Rectal smooth muscle tissue (tissue), 1 donor: Measurements from ENCODE around the gene ZSWIM5.
"Not testable (repeated sequence)": the region's sequence is repeated elsewhere in the genome, so short reads cannot be mapped to it uniquely, and the experiment has no call there.

ENCODE experiments used
- H3K27ac ChIP-seq: one replicate; pipeline ENCODE4 v1.7.0; 2013; ENCODE audit warnings: low read depth, low read length, inconsistent platforms
- H3K27me3 ChIP-seq: one replicate; pipeline ENCODE4 v1.7.0; 2013; ENCODE audit warnings: low read length; ENCODE audit not compliant: control insufficient read depth, insufficient read depth
- H3K36me3 ChIP-seq: one replicate; pipeline ENCODE4 v1.7.0; 2013; ENCODE audit warnings: low read length; ENCODE audit not compliant: control insufficient read depth, insufficient read depth
- H3K4me1 ChIP-seq: one replicate; pipeline ENCODE4 v1.7.0; 2013; ENCODE audit warnings: low read length; ENCODE audit not compliant: control insufficient read depth, insufficient read depth
- H3K4me3 ChIP-seq: one replicate; pipeline ENCODE4 v1.7.0; 2013; ENCODE audit warnings: low read length
- H3K9ac ChIP-seq: one replicate; pipeline ENCODE4 v1.7.0; 2013; ENCODE audit warnings: low read length

The ZSWIM5 gene

DNA sequence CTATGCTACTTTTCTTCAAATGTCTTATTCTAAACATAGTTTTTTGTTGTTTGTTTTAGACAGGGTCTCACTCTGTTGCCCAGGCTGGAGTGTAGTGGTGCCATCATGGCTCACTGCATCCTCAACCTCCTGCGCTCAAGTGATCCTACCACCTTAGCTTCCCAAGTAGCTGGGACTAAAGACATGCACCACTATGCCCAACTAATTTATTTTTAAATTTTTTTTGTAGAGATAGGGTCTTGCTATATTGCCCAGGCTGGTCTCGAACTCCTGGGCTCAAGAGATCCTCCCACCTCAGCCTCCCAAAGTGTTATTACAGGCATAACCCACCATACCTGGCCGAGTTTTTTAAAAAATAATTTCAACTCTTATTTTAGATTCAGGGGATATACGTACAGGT lies 143.9 kb downstream of the ZSWIM5 start:
- not testable (repeated sequence) for H3K27me3 ChIP-seq, H3K27ac ChIP-seq, H3K4me1 ChIP-seq, H3K36me3 ChIP-seq, H3K4me3 ChIP-seq, H3K9ac ChIP-seq

DNA sequence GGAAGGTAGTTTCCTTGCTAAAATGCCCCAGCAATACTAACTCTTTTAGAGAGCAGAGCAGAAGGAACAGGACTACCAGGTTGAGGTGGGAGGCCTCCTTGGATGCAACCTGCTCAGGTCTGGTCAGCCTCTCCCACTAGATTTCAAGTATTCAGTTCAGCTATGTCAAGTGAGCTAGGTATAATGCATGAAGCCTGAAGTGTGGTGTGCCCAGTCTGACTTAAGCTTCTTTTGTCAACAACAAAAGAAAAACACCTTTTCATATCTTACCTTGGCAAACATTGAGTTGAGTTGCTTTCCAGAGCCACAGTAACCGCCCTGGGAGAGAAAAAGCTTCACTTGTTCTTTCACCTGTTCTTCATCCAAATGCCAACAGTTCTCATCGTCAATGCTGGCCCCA lies 146.6 kb downstream of the ZSWIM5 start:
- H3K9ac ChIP-seq: no peak overlapping the region
- no peaks in the 10 kb centered on the region for H3K27me3 ChIP-seq
- no peaks in the 10 kb centered on the region for H3K4me1 ChIP-seq
- no peak overlapping the region for H3K4me3 ChIP-seq
- H3K36me3 ChIP-seq: no peaks in the 10 kb centered on the region
- no peak overlapping the region for H3K27ac ChIP-seq

DNA sequence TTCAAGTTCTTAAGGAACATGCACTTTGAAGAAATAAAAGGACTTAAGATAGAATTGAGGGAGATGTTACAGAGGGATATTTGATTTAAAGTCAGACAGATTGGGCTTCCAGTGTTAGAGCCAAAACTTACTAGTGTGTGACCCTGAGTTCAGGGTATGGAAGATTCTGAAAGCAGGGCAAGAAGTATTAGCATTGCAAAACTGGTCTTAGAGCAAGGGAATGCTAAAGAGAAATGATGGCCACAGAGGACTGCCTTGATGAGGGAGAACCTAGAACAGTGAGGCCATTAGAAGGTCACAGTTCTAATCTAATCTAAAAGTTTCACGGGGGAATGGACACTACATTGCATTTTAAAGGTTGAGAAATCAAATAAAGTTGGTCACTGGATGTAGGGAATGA lies 148.9 kb downstream of the ZSWIM5 start:
- no peaks in the 10 kb centered on the region for H3K36me3 ChIP-seq
- H3K4me3 ChIP-seq: no peak overlapping the region
- no peak overlapping the region for H3K9ac ChIP-seq
- no peak overlapping the region for H3K27ac ChIP-seq
- H3K27me3 ChIP-seq: no peaks in the 10 kb centered on the region
- H3K4me1 ChIP-seq: no peaks in the 10 kb centered on the region

DNA sequence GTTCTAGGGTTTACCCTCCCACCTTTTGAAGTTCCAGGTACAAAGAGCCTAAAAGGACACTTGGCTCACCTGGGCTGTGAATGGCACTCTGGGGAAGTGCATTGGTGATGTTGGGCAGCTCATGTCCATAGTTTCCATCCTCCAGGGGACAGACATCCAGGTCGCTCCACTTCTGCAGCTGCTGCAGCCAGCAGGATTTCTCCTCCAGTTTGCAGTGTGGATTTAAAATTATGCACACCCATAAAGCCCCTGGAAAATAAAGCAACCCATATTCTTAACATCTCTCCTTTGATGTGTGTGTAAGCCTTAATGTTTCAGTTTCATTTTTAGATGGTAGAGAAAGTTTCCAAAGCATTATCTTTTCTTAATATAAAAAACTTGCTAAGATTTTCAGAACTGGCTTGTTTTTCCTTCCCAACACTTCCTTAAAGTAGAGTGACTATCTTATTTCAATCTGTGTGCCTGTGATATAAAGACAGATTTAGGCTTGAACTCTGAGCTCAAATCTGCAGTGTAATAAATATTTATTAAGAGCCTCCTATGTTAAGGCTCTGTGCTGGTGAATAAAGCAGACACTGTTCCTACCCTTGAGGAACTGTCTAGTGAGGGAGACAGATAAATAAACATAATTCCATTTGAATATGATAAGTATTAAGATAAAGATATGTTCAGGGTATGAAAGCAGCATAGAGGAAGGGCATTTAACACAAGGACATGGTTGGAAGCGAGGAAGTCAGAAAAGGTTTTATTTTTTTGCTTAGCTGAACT lies 155.2 kb downstream of the ZSWIM5 start:
- Histone ChIP-seq H3K4me3 (no peak overlapping the region), H3K36me3 (no peaks in the 10 kb centered on the region), H3K4me1 (no peaks in the 10 kb centered on the region), H3K27ac (no peak overlapping the region), H3K27me3 (no peaks in the 10 kb centered on the region), H3K9ac (no peak overlapping the region)

DNA sequence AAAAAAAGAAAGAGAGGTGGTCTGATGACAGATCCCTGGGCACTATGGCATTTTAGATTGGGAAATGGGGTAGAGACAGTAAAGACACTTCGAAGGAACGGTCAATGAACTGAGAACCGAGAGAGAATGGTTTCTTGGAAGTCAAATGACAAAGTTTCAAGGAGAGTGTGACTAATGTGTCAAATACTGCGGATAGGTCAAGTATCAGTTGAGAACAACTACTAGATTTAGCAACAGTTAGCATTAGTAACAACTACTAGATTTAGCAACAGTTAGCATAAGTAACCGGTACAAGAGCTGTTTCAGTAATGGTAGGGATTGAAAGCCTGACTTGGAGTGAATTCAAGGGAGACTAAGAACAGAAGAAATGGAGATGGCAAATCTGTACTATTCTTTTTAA lies 159.4 kb downstream of the ZSWIM5 start:
- Histone ChIP-seq H3K27ac (no peak overlapping the region), H3K27me3 (no peaks in the 10 kb centered on the region), H3K9ac (no peak overlapping the region), H3K36me3 (no peaks in the 10 kb centered on the region), H3K4me3 (no peak overlapping the region), H3K4me1 (no peaks in the 10 kb centered on the region)

DNA sequence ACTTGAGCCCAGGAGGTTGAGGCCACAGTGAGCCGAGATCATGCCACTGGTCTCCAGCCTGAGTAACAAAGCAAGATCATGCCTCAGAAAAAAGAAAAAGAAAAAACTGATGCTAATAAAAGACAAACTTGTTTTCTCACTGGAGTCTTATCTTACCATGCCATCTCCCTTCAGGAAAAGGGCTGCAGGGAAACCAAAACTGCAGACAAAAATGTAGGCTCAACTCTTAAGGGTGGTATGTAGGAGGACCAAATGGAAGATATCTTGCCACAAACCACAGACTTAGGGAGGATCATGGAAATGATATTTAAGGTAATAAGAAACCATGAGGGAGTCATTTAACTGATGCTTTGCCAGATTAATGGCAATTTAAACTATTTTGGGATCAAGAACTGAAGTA lies 161.5 kb downstream of the ZSWIM5 start:
- H3K4me3 ChIP-seq: no peak overlapping the region
- no peak overlapping the region for H3K27ac ChIP-seq
- no peaks in the 10 kb centered on the region for H3K36me3 ChIP-seq
- no peaks in the 10 kb centered on the region for H3K4me1 ChIP-seq
- no peak overlapping the region for H3K9ac ChIP-seq
- H3K27me3 ChIP-seq: no peaks in the 10 kb centered on the region

DNA sequence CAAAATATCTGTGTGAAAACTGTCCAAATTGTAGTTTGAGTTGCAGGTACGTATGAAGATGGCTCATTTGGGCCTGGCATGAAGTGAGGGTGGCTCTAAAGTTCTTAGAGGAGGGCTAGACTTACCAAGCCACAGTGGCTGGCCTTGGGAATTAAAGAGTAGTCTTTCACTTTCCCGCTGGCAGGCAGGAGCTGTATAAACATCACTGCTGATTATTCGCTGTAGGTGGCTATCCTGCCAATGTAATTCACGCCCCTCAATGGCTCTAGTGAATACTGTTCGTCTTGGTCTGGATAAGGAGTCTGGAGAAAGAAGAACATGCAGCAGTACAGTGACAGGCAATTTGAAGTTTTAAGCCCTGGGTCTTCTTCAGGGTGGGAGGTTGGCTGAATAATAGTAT lies 163.3 kb downstream of the ZSWIM5 start:
- H3K4me1 ChIP-seq: no peaks in the 10 kb centered on the region
- no peak overlapping the region for H3K4me3 ChIP-seq
- no peaks in the 10 kb centered on the region for H3K27me3 ChIP-seq
- no peak overlapping the region for H3K9ac ChIP-seq
- H3K36me3 ChIP-seq: no peaks in the 10 kb centered on the region
- no peak overlapping the region for H3K27ac ChIP-seq

DNA sequence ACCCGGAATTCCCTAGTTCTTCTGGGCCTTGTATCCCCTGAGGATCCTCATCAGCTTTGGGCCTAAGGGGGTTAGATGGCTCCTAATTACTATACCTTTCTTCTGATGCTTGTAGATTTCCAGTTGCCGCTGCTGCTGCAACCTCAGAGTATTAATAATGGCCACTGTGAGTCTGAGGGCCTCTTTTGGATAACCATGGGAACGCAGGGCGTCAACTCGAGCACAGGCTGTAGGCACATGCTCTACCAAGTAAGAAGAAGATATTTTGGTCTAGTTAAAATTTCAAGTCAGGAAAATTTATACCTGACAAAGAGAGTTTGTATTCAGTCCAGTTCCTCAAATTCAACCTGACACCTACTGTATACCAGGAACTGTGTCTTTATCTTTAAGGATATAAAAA lies 166.1 kb downstream of the ZSWIM5 start:
- Histone ChIP-seq H3K27ac (no peak overlapping the region), H3K27me3 (no peaks in the 10 kb centered on the region), H3K4me1 (no peaks in the 10 kb centered on the region), H3K4me3 (no peak overlapping the region), H3K36me3 (peaks cover 2% of the 10 kb centered on the region), H3K9ac (no peak overlapping the region)

DNA sequence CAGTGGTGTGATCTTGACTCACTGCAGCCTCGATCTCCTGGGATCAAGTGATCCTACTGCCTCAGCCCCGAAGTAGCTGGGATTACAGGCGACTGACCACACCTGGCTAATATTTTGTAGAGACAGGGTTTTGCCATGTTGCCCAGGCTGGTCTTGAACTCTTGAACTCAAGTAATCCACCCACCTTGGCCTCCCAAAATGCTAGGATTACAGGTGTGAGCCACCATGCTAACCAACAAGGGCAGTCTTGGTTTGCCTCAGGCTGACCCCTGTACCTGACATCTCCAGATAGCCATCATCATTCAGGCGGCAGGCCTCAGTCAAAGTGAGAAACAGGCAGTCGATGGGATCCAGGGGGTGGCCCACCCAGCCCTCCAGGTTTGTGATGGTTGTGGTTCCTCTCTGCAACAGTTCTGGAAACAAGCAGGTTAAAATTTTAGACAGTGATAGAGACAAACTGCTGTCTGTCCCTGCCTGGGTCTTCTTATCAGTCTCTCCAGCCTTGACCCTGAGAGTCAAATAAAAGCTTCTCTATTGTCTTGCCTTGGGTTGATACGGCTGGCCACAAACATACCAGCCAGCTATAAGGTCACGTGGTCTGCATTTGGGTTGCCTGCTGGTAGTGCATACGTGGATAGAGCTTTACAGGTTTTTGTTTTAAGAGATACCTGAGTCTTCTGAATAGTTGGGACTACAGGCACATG lies 167.6 kb downstream of the ZSWIM5 start:
- H3K9ac ChIP-seq: no peak overlapping the region
- no peak overlapping the region for H3K27ac ChIP-seq
- H3K4me1 ChIP-seq: no peaks in the 10 kb centered on the region
- H3K27me3 ChIP-seq: no peaks in the 10 kb centered on the region
- H3K36me3 ChIP-seq: peaks cover 4% of the 10 kb centered on the region
- no peak overlapping the region for H3K4me3 ChIP-seq

DNA sequence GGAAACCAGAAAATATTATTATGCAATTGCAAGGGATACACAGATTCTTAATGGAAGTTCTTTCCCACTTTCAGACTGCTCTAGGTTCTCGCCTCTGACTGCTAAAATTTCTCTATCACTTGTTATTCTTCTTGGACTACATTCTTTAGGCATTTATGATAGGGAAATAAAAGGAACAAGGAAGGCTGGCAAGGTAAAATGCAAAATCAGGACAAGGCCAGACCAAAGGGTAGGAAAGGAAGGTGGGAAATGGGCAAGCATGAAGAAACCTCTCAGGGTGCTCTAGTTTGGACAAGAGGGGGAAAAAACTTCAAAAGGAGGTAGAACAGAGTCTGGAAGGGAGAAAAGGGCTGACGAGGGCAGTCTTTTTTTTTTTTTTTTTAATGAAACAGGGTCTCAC lies 168.2 kb downstream of the ZSWIM5 start:
- Histone ChIP-seq H3K9ac (no peak overlapping the region), H3K4me1 (no peaks in the 10 kb centered on the region), H3K4me3 (no peak overlapping the region), H3K27me3 (no peaks in the 10 kb centered on the region), H3K27ac (no peak overlapping the region), H3K36me3 (peaks cover 4% of the 10 kb centered on the region)

DNA sequence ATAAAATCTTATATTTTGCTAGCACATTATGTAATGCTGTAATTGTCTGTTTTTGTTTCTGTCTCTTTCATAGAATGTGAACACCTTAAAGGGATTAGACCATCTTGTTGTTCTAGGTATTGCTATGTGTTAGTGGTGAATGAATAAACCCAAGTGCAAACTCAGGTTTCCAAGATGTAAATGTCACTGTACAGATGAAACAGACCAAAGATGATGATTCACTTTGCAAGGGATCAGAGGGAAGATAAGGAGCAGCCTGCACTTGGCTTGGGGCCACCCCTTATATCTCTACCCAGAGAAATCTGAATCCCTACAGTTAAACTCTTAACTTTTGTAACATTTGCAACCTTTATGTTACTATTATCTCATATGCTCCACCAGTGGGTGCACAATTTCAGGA lies 168.9 kb downstream of the ZSWIM5 start:
- H3K27ac ChIP-seq: no peak overlapping the region
- H3K27me3 ChIP-seq: no peaks in the 10 kb centered on the region
- H3K4me3 ChIP-seq: no peak overlapping the region
- no peak overlapping the region for H3K9ac ChIP-seq
- H3K4me1 ChIP-seq: no peaks in the 10 kb centered on the region
- H3K36me3 ChIP-seq: peaks cover 4% of the 10 kb centered on the region

DNA sequence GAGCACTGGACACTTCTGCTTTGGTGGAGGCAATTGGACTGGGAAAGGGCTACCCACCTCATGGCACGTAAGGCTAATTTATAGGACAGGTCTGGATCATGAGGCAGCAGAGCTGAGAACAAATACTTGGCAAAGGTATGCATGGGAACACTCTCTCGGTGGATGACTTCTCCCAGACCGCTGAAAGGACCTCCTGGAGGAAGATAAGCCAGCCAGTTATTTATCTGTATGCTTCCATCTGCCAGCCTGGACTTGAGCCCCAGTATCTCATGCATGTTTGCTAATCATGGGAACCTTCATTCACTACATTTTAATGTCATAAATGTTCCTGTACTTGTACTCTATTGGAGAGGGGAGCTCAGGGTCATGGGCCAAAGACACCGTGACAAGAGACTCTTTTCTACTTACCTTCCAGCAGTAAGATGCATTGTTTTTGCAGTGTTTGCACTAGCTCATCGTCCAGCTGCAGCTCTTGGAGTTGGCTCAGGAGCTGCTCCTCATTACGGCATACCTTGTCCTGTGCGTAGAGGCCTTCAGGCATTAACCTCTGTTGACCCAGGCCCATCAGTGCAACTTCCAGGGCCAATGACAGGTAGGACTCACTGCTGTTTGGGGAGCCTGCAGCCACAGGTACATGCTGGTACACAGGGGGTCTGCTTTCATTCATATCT lies 170.6 kb downstream of the ZSWIM5 start:
- H3K9ac ChIP-seq: no peak overlapping the region
- H3K36me3 ChIP-seq: peaks cover 4% of the 10 kb centered on the region

More for the DNA sequence above, 170.6 kb downstream of the ZSWIM5 start:
- Histone ChIP-seq H3K4me3 (no peak overlapping the region), H3K4me1 (no peaks in the 10 kb centered on the region), H3K27ac (no peak overlapping the region), H3K27me3 (no peaks in the 10 kb centered on the region)
